Measurements from ENCODE around the gene DES.

DES gene

GRCh38 chr2:219434718-219435525 is 16.7 kb downstream of the DES start, which contains the start of gene SPEG:
TSS of gene SPEG (plus strand) at chr2:219434843. CDS start at chr2:219434978, 135 bp downstream.
- Histone ChIP-seq H3K27ac (ENCODE audit: low read depth, low read length) (no peak within 1 kb of the TSS), H3K9me3 (ENCODE audit: insufficient read depth, low read depth, low read length) (no peaks in the 10 kb centered on the region), H3K4me3 (ENCODE audit: low read length) (peak within 1 kb of the TSS; percentile 49), H3K27me3 (ENCODE audit: insufficient read depth, low read length) (peaks cover 29% of the 10 kb centered on the region), H3K36me3 (ENCODE audit: insufficient read depth, low read length) (no peaks in the 10 kb centered on the region), H3K4me1 (ENCODE audit: insufficient read depth, low read length) (no peaks in the 10 kb centered on the region), H3K9ac (ENCODE audit: low read depth, low read length) (peak within 1 kb of the TSS; percentile 37)
- 12% methylated on average over 77 of the region's 77 CpGs for WGBS

- H3K9me3 ChIP-seq (ENCODE audit: insufficient read depth, low read depth, low read length), result no peaks in the 10 kb centered on the region
- WGBS, result 89% methylated on average over 6 of the region's 6 CpGs
- H3K36me3 ChIP-seq (ENCODE audit: insufficient read depth, low read length), result no peaks in the 10 kb centered on the region
- no peak overlapping the region; the same call in 1 of the 2 replicates for H3K4me3 ChIP-seq (ENCODE audit: low read length)
- H3K4me1 ChIP-seq (ENCODE audit: insufficient read depth, low read length), result no peaks in the 10 kb centered on the region
- H3K9ac ChIP-seq (ENCODE audit: low read depth, low read length), result no peak overlapping the region
- peaks cover 31% of the 10 kb centered on the region for H3K27me3 ChIP-seq (ENCODE audit: insufficient read depth, low read length)
- H3K27ac ChIP-seq (ENCODE audit: low read depth, low read length), result no peak overlapping the region
Observed at GRCh38 chr2:219435701-219436100, 17.5 kb downstream of the DES start.

GRCh38 chr2:219436491-219436890 is 18.3 kb downstream of the DES start:
- Histone ChIP-seq H3K9me3 (ENCODE audit: insufficient read depth, low read depth, low read length) (no peaks in the 10 kb centered on the region), H3K27me3 (ENCODE audit: insufficient read depth, low read length) (peaks cover 39% of the 10 kb centered on the region), H3K27ac (ENCODE audit: low read depth, low read length) (no peak overlapping the region), H3K4me1 (ENCODE audit: insufficient read depth, low read length) (0 out of 2 replicates have a peak, but pooled peaks cover 5% of the 10 kb centered on the region), H3K4me3 (ENCODE audit: low read length) (no peak overlapping the region), H3K9ac (ENCODE audit: low read depth, low read length) (no peak overlapping the region), H3K36me3 (ENCODE audit: insufficient read depth, low read length) (no peaks in the 10 kb centered on the region)
- WGBS, result 93% methylated on average over 5 of the region's 5 CpGs

- WGBS, result 79% methylated on average over 3 of the region's 3 CpGs
- Histone ChIP-seq H3K36me3 (ENCODE audit: insufficient read depth, low read length) (no peaks in the 10 kb centered on the region), H3K9me3 (ENCODE audit: insufficient read depth, low read depth, low read length) (no peaks in the 10 kb centered on the region), H3K4me3 (ENCODE audit: low read length) (no peak overlapping the region), H3K27ac (ENCODE audit: low read depth, low read length) (no peak overlapping the region), H3K4me1 (ENCODE audit: insufficient read depth, low read length) (0 out of 2 replicates have a peak, but pooled peaks cover 5% of the 10 kb centered on the region), H3K27me3 (ENCODE audit: insufficient read depth, low read length) (peaks cover 41% of the 10 kb centered on the region), H3K9ac (ENCODE audit: low read depth, low read length) (no peak overlapping the region)
Observed at GRCh38 chr2:219437141-219437540, 19.0 kb downstream of the DES start.

- H3K9ac ChIP-seq (ENCODE audit: low read depth, low read length), result no peak overlapping the region
- H3K27me3 ChIP-seq (ENCODE audit: insufficient read depth, low read length), result peaks cover 43% of the 10 kb centered on the region
- 69% methylated on average over 6 of the region's 6 CpGs for WGBS
Observed at GRCh38 chr2:219437690-219438206, 19.6 kb downstream of the DES start.

GRCh38 chr2:219438453-219438852 is 20.3 kb downstream of the DES start:
- H3K4me1 ChIP-seq (ENCODE audit: insufficient read depth, low read length), result peaks cover 8% of the 10 kb centered on the region; the same call in 1 of the 2 replicates
- H3K9me3 ChIP-seq (ENCODE audit: insufficient read depth, low read depth, low read length), result no peaks in the 10 kb centered on the region
- H3K27ac ChIP-seq (ENCODE audit: low read depth, low read length), result no peak overlapping the region
- H3K27me3 ChIP-seq (ENCODE audit: insufficient read depth, low read length), result peaks cover 46% of the 10 kb centered on the region
- 83% methylated on average over 4 of the region's 4 CpGs for WGBS
- no peaks in the 10 kb centered on the region for H3K36me3 ChIP-seq (ENCODE audit: insufficient read depth, low read length)
- H3K4me3 ChIP-seq (ENCODE audit: low read length), result no peak overlapping the region
- no peak overlapping the region for H3K9ac ChIP-seq (ENCODE audit: low read depth, low read length)

More at GRCh38 chr2:219437690-219438206, 19.6 kb downstream of the DES start:
- no peaks in the 10 kb centered on the region for H3K36me3 ChIP-seq (ENCODE audit: insufficient read depth, low read length)
- peaks cover 7% of the 10 kb centered on the region; the same call in 1 of the 2 replicates for H3K4me1 ChIP-seq (ENCODE audit: insufficient read depth, low read length)
- H3K4me3 ChIP-seq (ENCODE audit: low read length), result no peak overlapping the region
- no peak overlapping the region for H3K27ac ChIP-seq (ENCODE audit: low read depth, low read length)
- H3K9me3 ChIP-seq (ENCODE audit: insufficient read depth, low read depth, low read length), result no peaks in the 10 kb centered on the region

GRCh38 chr2:219439506-219439905 is 21.3 kb downstream of the DES start:
- H3K4me3 ChIP-seq (ENCODE audit: low read length), result no peak overlapping the region

GRCh38 chr2:219440388-219441256 is 22.4 kb downstream of the DES start:
- WGBS, result 88% methylated on average over 6 of the region's 6 CpGs
- H3K27ac ChIP-seq (ENCODE audit: low read depth, low read length), result no peak overlapping the region

More at GRCh38 chr2:219439506-219439905, 21.3 kb downstream of the DES start:
- H3K27me3 ChIP-seq (ENCODE audit: insufficient read depth, low read length), result peaks cover 44% of the 10 kb centered on the region
- no peaks in the 10 kb centered on the region for H3K36me3 ChIP-seq (ENCODE audit: insufficient read depth, low read length)
- WGBS, result 87% methylated on average over 6 of the region's 6 CpGs
- H3K4me1 ChIP-seq (ENCODE audit: insufficient read depth, low read length), result peaks cover 8% of the 10 kb centered on the region; the same call in 1 of the 2 replicates
- no peak overlapping the region for H3K9ac ChIP-seq (ENCODE audit: low read depth, low read length)
- no peaks in the 10 kb centered on the region for H3K9me3 ChIP-seq (ENCODE audit: insufficient read depth, low read depth, low read length)
- H3K27ac ChIP-seq (ENCODE audit: low read depth, low read length), result no peak overlapping the region

GRCh38 chr2:219441451-219442255 is 23.5 kb downstream of the DES start:
- peak overlapping the region; percentile 51; the same call in 1 of the 2 replicates for H3K9ac ChIP-seq (ENCODE audit: low read depth, low read length)
- H3K4me1 ChIP-seq (ENCODE audit: insufficient read depth, low read length), result peaks cover 12% of the 10 kb centered on the region; the same call in 1 of the 2 replicates

More at GRCh38 chr2:219440388-219441256, 22.4 kb downstream of the DES start:
- H3K36me3 ChIP-seq (ENCODE audit: insufficient read depth, low read length), result no peaks in the 10 kb centered on the region
- peak overlapping the region; percentile 70; the same call in 1 of the 2 replicates for H3K4me3 ChIP-seq (ENCODE audit: low read length)
- no peaks in the 10 kb centered on the region for H3K9me3 ChIP-seq (ENCODE audit: insufficient read depth, low read depth, low read length)
- H3K27me3 ChIP-seq (ENCODE audit: insufficient read depth, low read length), result peaks cover 33% of the 10 kb centered on the region
- peaks cover 12% of the 10 kb centered on the region; the same call in 1 of the 2 replicates for H3K4me1 ChIP-seq (ENCODE audit: insufficient read depth, low read length)
- H3K9ac ChIP-seq (ENCODE audit: low read depth, low read length), result no peak overlapping the region

More at GRCh38 chr2:219441451-219442255, 23.5 kb downstream of the DES start:
- WGBS, result 2% methylated on average over 76 of the region's 78 CpGs
- H3K36me3 ChIP-seq (ENCODE audit: insufficient read depth, low read length), result no peaks in the 10 kb centered on the region
- H3K9me3 ChIP-seq (ENCODE audit: insufficient read depth, low read depth, low read length), result no peaks in the 10 kb centered on the region
- no peak overlapping the region for H3K27ac ChIP-seq (ENCODE audit: low read depth, low read length)
- H3K27me3 ChIP-seq (ENCODE audit: insufficient read depth, low read length), result peaks cover 24% of the 10 kb centered on the region
- peak overlapping the region; percentile 70 for H3K4me3 ChIP-seq (ENCODE audit: low read length)
